ENCODE results near the gene HDAC5. TPM values are rescaled to one million over a fixed set of nuclear protein-coding genes. Genes with fewer than 3 reads are reported as not detected.
A peak's percentile ranks its signal among the peaks of the same experiment; 100 is the strongest.

HDAC5 gene
- total RNA-seq (100 to 1,000 TPM in 3 of 9 donors, 10 to 100 TPM in 6; 15.1 to 144 (median 71.7) TPM), polyA plus RNA-seq (100 to 1,000 TPM in 1 of 3 donors, 10 to 100 TPM in 1, 1 to 10 TPM in 1; 4.8 to 102 (median 83.0) TPM)
- long read RNA-seq, donor 1, full-length matches to known transcripts = 2 of 2 reads
- long read RNA-seq, donor 1, partial matches to known transcripts = 0 of 2 reads
- long read RNA-seq, donor 1, other reads (novel, unspliced or antisense) = 0 of 2 reads
- long read RNA-seq, donor 2 = 0 reads
- long read RNA-seq, donor 3 = 0 reads
- long read RNA-seq, donor 4, partial matches to known transcripts = 4 of 5 reads
- long read RNA-seq, donor 4, other reads (novel, unspliced or antisense) = 1 of 5 reads
- long read RNA-seq, donor 5, full-length matches to known transcripts = 88 of 337 reads
- long read RNA-seq, donor 5, partial matches to known transcripts = 92 of 337 reads
- long read RNA-seq, donor 5, other reads (novel, unspliced or antisense) = 157 of 337 reads
- long read RNA-seq, donor 6, full-length matches to known transcripts = 3 of 18 reads
- long read RNA-seq, donor 6, partial matches to known transcripts = 9 of 18 reads
- long read RNA-seq, donor 6, other reads (novel, unspliced or antisense) = 6 of 18 reads
- long read RNA-seq, donor 7, partial matches to known transcripts = 35 of 61 reads
- long read RNA-seq, donor 7, other reads (novel, unspliced or antisense) = 26 of 61 reads
- long read RNA-seq, donor 8, full-length matches to known transcripts = 2 of 2 reads
- long read RNA-seq, donor 8, partial matches to known transcripts = 0 of 2 reads
- long read RNA-seq, donor 8, other reads (novel, unspliced or antisense) = 0 of 2 reads
- long read RNA-seq, donor 9, partial matches to known transcripts = 0 of 1 reads
- long read RNA-seq, donor 9, other reads (novel, unspliced or antisense) = 0 of 1 reads
- long read RNA-seq, donor 10 = 0 reads

- DNase-seq = peak; percentile 96 to 98 (median 97)
- H3K4me1 ChIP-seq (replicated peaks in 1 of 2) = peaks cover 11 to 21% of the 10 kb centered on the region in 2 donors
- H3K9me3 ChIP-seq (replicated peaks in 1 of 3) = no peaks in the 10 kb centered on the region
- peak within 1 kb of the TSS; percentile 53 to 99 (median 82) for H3K27ac ChIP-seq
- intact Hi-C loops (cut with DNase I) = no loop called here
- TF ChIP-seq POLR2A (IDR thresholded peaks at IDR 0.05) (peak in 1 of 2 donors; percentile 87), CTCF (IDR thresholded peaks at IDR 0.05) (peak; percentile 30 to 67 (median 60))
- 0% methylated on average over 2 to 76 of the region's 78 CpGs for WGBS, 4 donors
- H3K36me3 ChIP-seq (replicated peaks in 1 of 2) = no peaks in the 10 kb centered on the region
- peak within 1 kb of the TSS; percentile 64 to 98 (median 82) for H3K4me3 ChIP-seq
- H3K27me3 ChIP-seq = no peaks in the 10 kb centered on the region
Observed at GRCh38 chr17:44123356-44124117, at the start of gene HDAC5. Gene HDAC5, minus strand, starts transcription at chr17:44123641. Its CDS starts 6,126 bp downstream, at chr17:44117515.

GRCh38 chr17:44171931-44172455, 48.6 kb upstream of the HDAC5 start:
- TF ChIP-seq CTCF (IDR thresholded peaks at IDR 0.05) (no peak), POLR2A (IDR thresholded peaks at IDR 0.05) (no peak)
- Histone ChIP-seq H3K4me3 (no peak overlapping the region), H3K27ac (no peak overlapping the region), H3K36me3 (replicated peaks in 1 of 2) (no peaks in the 10 kb centered on the region), H3K27me3 (no peaks in the 10 kb centered on the region), H3K4me1 (replicated peaks in 1 of 2) (peaks cover 0 to 18% of the 10 kb centered on the region in 2 donors), H3K9me3 (replicated peaks in 1 of 3) (no peaks in the 10 kb centered on the region)
- WGBS, 4 donors = 34 to 59% (median 56%) methylated on average over 10 to 17 of the region's 17 CpGs
- no peak for DNase-seq
- intact Hi-C loops (cut with DNase I) = no loop called here

GRCh38 chr17:44170499-44171201, 47.2 kb upstream of the HDAC5 start, which contains the start of gene ASB16:
Gene ASB16, plus strand, starts transcription at chr17:44170704. Its CDS starts 86 bp downstream, at chr17:44170790.
- H3K4me3 ChIP-seq = no peak within 1 kb of the TSS
- DNase-seq = peak in 3 of 7 donors; percentile 48 to 65 (median 61)
- TF ChIP-seq CTCF (IDR thresholded peaks at IDR 0.05) (no peak), POLR2A (IDR thresholded peaks at IDR 0.05) (no peak)
- no peaks in the 10 kb centered on the region for H3K9me3 ChIP-seq (replicated peaks in 1 of 3)
- intact Hi-C loops (cut with DNase I) = no loop called here
- H3K36me3 ChIP-seq (replicated peaks in 1 of 2) = no peaks in the 10 kb centered on the region
- H3K4me1 ChIP-seq (replicated peaks in 1 of 2) = peaks cover 0 to 18% of the 10 kb centered on the region in 2 donors
- WGBS, 4 donors = 26 to 61% (median 35%) methylated on average over 5 to 21 of the region's 21 CpGs
- no peaks in the 10 kb centered on the region for H3K27me3 ChIP-seq
- H3K27ac ChIP-seq = peak within 1 kb of the TSS in 1 of 5 donors; percentile 60

Measured in adrenal gland (tissue), 19 donors.